SU-DHL-6 (cell line): Measurements from ENCODE around the gene SFRP5.

ENCODE experiments used
- EZH2phosphoT487 ChIP-seq: fragments of 200-600 bp; sonication (generic), shearing (Covaris generic); conservative IDR thresholded peaks from 2 replicates; pipeline ENCODE4 v1.6.1; 2018; ENCODE audit warnings: mild to moderate bottlenecking, antibody characterized with exemption, low read length, moderate library complexity, mixed read lengths
- TF ChIP-seq, protein P1 (sequence below): fragments of 200-600 bp; sonication (generic); IDR thresholded peaks from one replicate; pipeline ENCODE4 v1.5.1; 2017; ENCODE audit warnings: antibody characterized with exemption, mild to moderate bottlenecking, low read length, moderate library complexity; ENCODE audit not compliant: insufficient read depth, poor library complexity, severe bottlenecking

DNA sequence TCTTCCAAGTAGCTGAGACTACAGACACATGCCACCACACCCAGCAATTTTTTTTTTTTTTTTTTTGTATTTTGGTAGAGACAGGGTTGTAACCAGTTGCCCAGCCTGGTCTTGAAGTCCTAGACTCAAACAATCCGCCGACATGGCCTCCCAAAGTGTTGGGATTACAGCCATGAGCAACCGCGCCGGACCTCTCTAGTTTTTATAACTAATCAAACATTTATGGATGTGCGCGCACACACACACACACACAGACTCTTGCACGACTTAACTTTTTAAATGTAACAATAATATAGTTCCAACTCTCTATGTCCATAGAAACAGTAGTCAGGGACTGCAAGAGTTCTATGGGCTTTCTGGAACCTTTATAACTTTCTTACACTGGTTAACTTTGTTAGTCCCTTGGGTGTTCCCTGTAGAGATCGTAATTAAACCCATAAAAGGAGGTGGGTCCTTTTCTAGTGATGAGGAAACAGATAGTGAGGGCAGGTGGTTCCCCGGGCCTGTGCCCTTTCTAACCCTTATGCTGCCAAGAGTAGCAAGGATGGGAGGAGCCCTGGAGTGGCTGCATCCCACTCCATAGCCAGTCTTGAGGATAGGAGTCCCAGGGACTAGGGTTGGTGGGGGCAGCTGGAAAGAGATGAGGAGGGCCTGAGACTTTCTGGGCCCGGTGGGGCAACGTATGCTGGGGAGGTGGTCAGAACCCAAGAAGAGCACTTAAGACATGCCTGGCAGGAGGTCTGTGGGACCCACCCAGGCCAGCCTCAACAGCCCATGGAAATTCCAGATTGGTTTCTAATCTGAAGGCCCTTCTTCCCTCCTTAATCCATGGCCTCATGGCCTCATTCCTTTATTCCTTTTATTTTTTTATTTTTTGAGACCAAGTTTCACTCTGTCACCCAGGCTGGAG, 49.7 kb downstream of the SFRP5 start:
- TF ChIP-seq, protein P1, sequence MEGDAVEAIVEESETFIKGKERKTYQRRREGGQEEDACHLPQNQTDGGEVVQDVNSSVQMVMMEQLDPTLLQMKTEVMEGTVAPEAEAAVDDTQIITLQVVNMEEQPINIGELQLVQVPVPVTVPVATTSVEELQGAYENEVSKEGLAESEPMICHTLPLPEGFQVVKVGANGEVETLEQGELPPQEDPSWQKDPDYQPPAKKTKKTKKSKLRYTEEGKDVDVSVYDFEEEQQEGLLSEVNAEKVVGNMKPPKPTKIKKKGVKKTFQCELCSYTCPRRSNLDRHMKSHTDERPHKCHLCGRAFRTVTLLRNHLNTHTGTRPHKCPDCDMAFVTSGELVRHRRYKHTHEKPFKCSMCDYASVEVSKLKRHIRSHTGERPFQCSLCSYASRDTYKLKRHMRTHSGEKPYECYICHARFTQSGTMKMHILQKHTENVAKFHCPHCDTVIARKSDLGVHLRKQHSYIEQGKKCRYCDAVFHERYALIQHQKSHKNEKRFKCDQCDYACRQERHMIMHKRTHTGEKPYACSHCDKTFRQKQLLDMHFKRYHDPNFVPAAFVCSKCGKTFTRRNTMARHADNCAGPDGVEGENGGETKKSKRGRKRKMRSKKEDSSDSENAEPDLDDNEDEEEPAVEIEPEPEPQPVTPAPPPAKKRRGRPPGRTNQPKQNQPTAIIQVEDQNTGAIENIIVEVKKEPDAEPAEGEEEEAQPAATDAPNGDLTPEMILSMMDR = no peak
- no peak for TF ChIP-seq EZH2phosphoT487
